ENCODE measurements around the gene ITGA1.

- TF ChIP-seq POLR2A (IDR thresholded peaks at IDR 0.05) (no peak), CTCF (IDR thresholded peaks at IDR 0.05) (no peak)
Measured at GRCh38 chr5:52796031-52796430, 8.3 kb downstream of the ITGA1 start.
